ENCODE data around the gene PRDM1. TPM values are rescaled to one million over a fixed set of nuclear protein-coding genes. Genes with fewer than 3 reads are reported as not detected.

Gene PRDM1
- total RNA-seq, 1 donor from 2014 or later: 2.7 TPM

- no peak for TF ChIP-seq CTCF (IDR thresholded peaks at IDR 0.05; ENCODE audit: insufficient read depth, low read length, poor library complexity, severe bottlenecking)
- no peaks in the 10 kb centered on the region for H3K36me3 ChIP-seq (ENCODE audit: control insufficient read depth, insufficient read depth, low read length)
- no peak overlapping the region for H3K4me3 ChIP-seq (ENCODE audit: low read depth, low read length)
- DNase-seq (ENCODE audit: low read depth): no peak
- no peaks in the 10 kb centered on the region for H3K27me3 ChIP-seq (ENCODE audit: control insufficient read depth, insufficient read depth, low read length)
Observed at GRCh38 chr6:106098383-106099234, 12.5 kb downstream of the PRDM1 start.

GRCh38 chr6:106099235-106099537, 13.1 kb downstream of the PRDM1 start:
- Histone ChIP-seq H3K36me3 (ENCODE audit: control insufficient read depth, insufficient read depth, low read length) (no peaks in the 10 kb centered on the region), H3K27me3 (ENCODE audit: control insufficient read depth, insufficient read depth, low read length) (no peaks in the 10 kb centered on the region), H3K4me3 (ENCODE audit: low read depth, low read length) (no peak overlapping the region)
- no peak for TF ChIP-seq CTCF (IDR thresholded peaks at IDR 0.05; ENCODE audit: insufficient read depth, low read length, poor library complexity, severe bottlenecking)
- DNase-seq (ENCODE audit: low read depth): no peak

GRCh38 chr6:106100755-106101154, 14.6 kb downstream of the PRDM1 start:
- Histone ChIP-seq H3K36me3 (ENCODE audit: control insufficient read depth, insufficient read depth, low read length) (no peaks in the 10 kb centered on the region), H3K4me3 (ENCODE audit: low read depth, low read length) (no peak overlapping the region)

GRCh38 chr6:106101466-106101865, 15.3 kb downstream of the PRDM1 start:
- Histone ChIP-seq H3K27me3 (ENCODE audit: control insufficient read depth, insufficient read depth, low read length) (no peaks in the 10 kb centered on the region), H3K4me3 (ENCODE audit: low read depth, low read length) (no peak overlapping the region), H3K36me3 (ENCODE audit: control insufficient read depth, insufficient read depth, low read length) (no peaks in the 10 kb centered on the region)
- DNase-seq (ENCODE audit: low read depth): no peak
- no peak for TF ChIP-seq CTCF (IDR thresholded peaks at IDR 0.05; ENCODE audit: insufficient read depth, low read length, poor library complexity, severe bottlenecking)

More at GRCh38 chr6:106100755-106101154, 14.6 kb downstream of the PRDM1 start:
- no peak for TF ChIP-seq CTCF (IDR thresholded peaks at IDR 0.05; ENCODE audit: insufficient read depth, low read length, poor library complexity, severe bottlenecking)
- H3K27me3 ChIP-seq (ENCODE audit: control insufficient read depth, insufficient read depth, low read length): no peaks in the 10 kb centered on the region
- DNase-seq (ENCODE audit: low read depth): no peak

GRCh38 chr6:106102034-106102433, 15.9 kb downstream of the PRDM1 start:
- H3K4me3 ChIP-seq (ENCODE audit: low read depth, low read length): no peak overlapping the region

More at GRCh38 chr6:106102034-106102433, 15.9 kb downstream of the PRDM1 start:
- peaks cover 1% of the 10 kb centered on the region for H3K36me3 ChIP-seq (ENCODE audit: control insufficient read depth, insufficient read depth, low read length)
- no peak for TF ChIP-seq CTCF (IDR thresholded peaks at IDR 0.05; ENCODE audit: insufficient read depth, low read length, poor library complexity, severe bottlenecking)
- H3K27me3 ChIP-seq (ENCODE audit: control insufficient read depth, insufficient read depth, low read length): no peaks in the 10 kb centered on the region
- DNase-seq (ENCODE audit: low read depth): no peak
